HG02852 (cell line): ENCODE measurements around the gene DSTN.
"Not testable (repeated sequence)": the region's sequence is repeated elsewhere in the genome, so short reads cannot be mapped to it uniquely, and the experiment has no call there.

Experiments
- ATAC-seq: cut with Tn5 transposase; IDR thresholded peaks from one replicate; pipeline ENCODE4 v1.9.1; 2021; ENCODE audit warnings: mild to moderate bottlenecking, moderate library complexity; ENCODE audit not compliant: unreplicated experiment

Gene DSTN

GRCh38 chr20:17648791-17649730 is 79.2 kb downstream of the DSTN start:
- no peak for ATAC-seq

- ATAC-seq, result no peak
These were observed 80.6 kb downstream of the DSTN start for GRCh38 chr20:17650301-17651128.

GRCh38 chr20:17651129-17651759 is 81.4 kb downstream of the DSTN start:
- no peak for ATAC-seq

GRCh38 chr20:17651760-17652388 is 82.0 kb downstream of the DSTN start:
- no peak for ATAC-seq

GRCh38 chr20:17652411-17652810 is 82.5 kb downstream of the DSTN start:
- ATAC-seq, result no peak

- ATAC-seq, result no peak
These were observed 84.2 kb downstream of the DSTN start for GRCh38 chr20:17653835-17654648.

GRCh38 chr20:17654649-17655285 is 84.9 kb downstream of the DSTN start:
- no peak for ATAC-seq

GRCh38 chr20:17655286-17655651 is 85.4 kb downstream of the DSTN start:
- ATAC-seq, result no peak

- ATAC-seq, result no peak
These were observed 86.1 kb downstream of the DSTN start for GRCh38 chr20:17655865-17656479.

- ATAC-seq, result no peak
These were observed 87.4 kb downstream of the DSTN start for GRCh38 chr20:17657079-17657825.

- no peak for ATAC-seq
These were observed 88.2 kb downstream of the DSTN start for GRCh38 chr20:17657898-17658647.

- ATAC-seq, result no peak
These were observed 88.7 kb downstream of the DSTN start for GRCh38 chr20:17658648-17658993.

- ATAC-seq, result not testable (repeated sequence)
These were observed 89.5 kb downstream of the DSTN start for GRCh38 chr20:17659344-17659743.
